Measurements from ENCODE around the gene HABP2. TPM values are rescaled to one million over a fixed set of nuclear protein-coding genes. Genes with fewer than 3 reads are reported as not detected.

The HABP2 gene
- total RNA-seq, 1 donor: not detected

DNA sequence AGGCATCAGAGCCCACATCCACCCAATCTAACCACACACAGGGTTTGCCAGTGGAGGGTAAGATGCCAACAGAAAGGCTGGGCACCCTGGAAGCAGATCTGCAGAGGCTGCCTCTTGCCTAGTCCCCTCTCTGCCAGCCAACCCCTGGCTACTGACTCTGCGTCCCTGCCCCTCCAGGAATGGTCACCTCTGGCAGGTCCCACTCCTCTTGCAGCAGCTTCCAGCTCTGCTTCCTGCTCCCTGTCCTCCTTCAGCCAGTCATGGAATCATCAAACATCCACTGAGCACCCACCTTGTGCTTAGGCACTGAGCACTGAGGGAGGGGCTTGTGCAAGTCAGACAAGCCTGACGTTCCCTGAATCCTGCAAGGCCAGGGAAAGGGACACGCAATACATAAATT is 20.1 kb upstream of the HABP2 start:
- DNase-seq (ENCODE audit: low read depth): no peak
- TF ChIP-seq, protein P1, sequence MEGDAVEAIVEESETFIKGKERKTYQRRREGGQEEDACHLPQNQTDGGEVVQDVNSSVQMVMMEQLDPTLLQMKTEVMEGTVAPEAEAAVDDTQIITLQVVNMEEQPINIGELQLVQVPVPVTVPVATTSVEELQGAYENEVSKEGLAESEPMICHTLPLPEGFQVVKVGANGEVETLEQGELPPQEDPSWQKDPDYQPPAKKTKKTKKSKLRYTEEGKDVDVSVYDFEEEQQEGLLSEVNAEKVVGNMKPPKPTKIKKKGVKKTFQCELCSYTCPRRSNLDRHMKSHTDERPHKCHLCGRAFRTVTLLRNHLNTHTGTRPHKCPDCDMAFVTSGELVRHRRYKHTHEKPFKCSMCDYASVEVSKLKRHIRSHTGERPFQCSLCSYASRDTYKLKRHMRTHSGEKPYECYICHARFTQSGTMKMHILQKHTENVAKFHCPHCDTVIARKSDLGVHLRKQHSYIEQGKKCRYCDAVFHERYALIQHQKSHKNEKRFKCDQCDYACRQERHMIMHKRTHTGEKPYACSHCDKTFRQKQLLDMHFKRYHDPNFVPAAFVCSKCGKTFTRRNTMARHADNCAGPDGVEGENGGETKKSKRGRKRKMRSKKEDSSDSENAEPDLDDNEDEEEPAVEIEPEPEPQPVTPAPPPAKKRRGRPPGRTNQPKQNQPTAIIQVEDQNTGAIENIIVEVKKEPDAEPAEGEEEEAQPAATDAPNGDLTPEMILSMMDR (IDR thresholded peaks at IDR 0.05; ENCODE audit: insufficient read depth, low read depth, low read length): no peak
- no peak overlapping the region for H3K4me3 ChIP-seq (ENCODE audit: low read depth, low read length)

GRCh38 chr10:113533801-113534200 is 19.1 kb upstream of the HABP2 start:
- TF ChIP-seq, protein P1 (IDR thresholded peaks at IDR 0.05; ENCODE audit: insufficient read depth, low read depth, low read length): no peak
- H3K4me3 ChIP-seq (ENCODE audit: low read depth, low read length): no peak overlapping the region
- DNase-seq (ENCODE audit: low read depth): no peak

DNA sequence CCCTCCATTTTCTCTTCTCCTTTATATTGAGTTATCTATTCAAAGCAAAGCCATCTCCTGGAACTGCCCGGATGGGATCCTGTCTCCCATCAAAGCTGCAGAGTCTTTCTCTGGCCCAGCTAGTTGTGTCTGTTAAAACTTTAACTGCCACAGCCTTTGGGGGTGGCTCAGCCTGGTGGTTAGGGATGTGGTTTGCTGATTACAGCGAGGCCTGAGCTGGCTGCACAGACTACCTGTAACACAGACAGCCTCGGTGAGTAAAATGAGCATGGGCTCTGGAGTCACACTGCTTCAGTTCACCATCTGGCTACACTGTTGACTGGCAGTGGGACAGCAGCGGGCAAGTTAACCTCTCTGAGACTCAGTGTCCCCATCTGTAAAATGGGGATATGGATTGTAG is 18.4 kb upstream of the HABP2 start:
- TF ChIP-seq, protein P1 (IDR thresholded peaks at IDR 0.05; ENCODE audit: insufficient read depth, low read depth, low read length): no peak
- H3K4me3 ChIP-seq (ENCODE audit: low read depth, low read length): no peak overlapping the region
- no peak for DNase-seq (ENCODE audit: low read depth)

- H3K4me3 ChIP-seq (ENCODE audit: low read depth, low read length): no peak overlapping the region
- no peak for DNase-seq (ENCODE audit: low read depth)
- TF ChIP-seq, protein P1 (IDR thresholded peaks at IDR 0.05; ENCODE audit: insufficient read depth, low read depth, low read length): no peak
Observed at GRCh38 chr10:113537672-113538071, 15.2 kb upstream of the HABP2 start.

DNA sequence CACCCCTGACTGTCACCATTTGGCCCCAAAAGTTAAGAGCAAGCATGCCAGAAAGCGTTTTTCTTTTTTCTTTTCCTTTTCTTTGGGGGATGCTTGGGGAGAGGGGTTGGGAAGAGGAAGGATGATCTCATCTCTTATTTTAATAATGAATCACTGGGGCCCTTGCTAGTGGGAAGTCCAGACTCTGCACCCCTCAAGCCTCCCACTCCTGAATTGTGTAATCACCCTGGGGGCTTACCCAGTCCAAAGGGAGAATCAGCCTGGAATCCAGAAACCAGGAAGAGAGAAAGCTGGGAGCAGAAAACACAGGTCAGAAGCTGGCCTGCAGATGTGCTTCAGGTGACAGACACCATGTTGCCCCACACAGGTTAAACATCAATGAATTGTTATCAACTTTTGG is 14.7 kb upstream of the HABP2 start:
- no peak for DNase-seq (ENCODE audit: low read depth)
- H3K4me3 ChIP-seq (ENCODE audit: low read depth, low read length): no peak overlapping the region
- TF ChIP-seq, protein P1 (IDR thresholded peaks at IDR 0.05; ENCODE audit: insufficient read depth, low read depth, low read length): no peak

GRCh38 chr10:113539789-113540188 is 13.1 kb upstream of the HABP2 start:
- TF ChIP-seq, protein P1 (IDR thresholded peaks at IDR 0.05; ENCODE audit: insufficient read depth, low read depth, low read length): no peak
- peak; percentile 18 for DNase-seq (ENCODE audit: low read depth)
- H3K4me3 ChIP-seq (ENCODE audit: low read depth, low read length): no peak overlapping the region

DNA sequence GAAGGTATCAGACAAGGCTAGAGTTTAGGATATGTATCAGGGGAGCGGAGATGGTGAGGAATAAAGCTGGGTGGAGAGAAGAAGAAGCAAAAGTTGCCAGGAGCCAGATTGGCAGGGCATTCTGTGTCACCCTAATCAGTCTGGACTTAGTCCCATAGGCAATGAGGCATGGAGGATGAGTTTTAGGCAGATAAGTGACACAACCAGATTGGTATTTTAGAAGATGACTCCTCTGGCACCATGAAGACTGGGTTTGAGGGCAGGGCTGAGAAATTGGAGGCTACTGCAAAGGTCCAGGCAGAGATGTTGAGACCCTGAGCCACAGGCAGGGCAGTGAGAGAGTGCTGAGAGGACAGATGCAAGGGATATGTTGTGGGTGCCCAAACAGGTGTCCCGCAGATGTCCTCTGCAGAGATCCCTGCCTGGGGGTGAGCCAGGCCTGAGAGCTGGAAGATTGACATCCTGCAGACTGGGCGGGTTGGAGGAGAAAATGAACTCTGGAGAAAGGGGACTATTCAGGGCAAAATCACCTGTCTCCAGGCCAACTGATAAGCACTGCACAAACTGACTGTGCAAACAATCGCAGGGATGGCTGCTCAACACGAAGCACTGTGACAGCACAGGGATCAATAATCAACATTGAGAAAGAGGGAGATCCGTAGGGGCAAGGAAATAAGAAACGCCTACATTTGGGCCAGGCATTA is 11.9 kb upstream of the HABP2 start:
- no peak for DNase-seq (ENCODE audit: low read depth)
- H3K4me3 ChIP-seq (ENCODE audit: low read depth, low read length): no peak overlapping the region
- TF ChIP-seq, protein P1 (IDR thresholded peaks at IDR 0.05; ENCODE audit: insufficient read depth, low read depth, low read length): no peak

Data from fibroblast of villous mesenchyme (primary cell).